Ramos (cell line): Measurements from ENCODE around the gene RASSF3.
"Not testable (repeated sequence)": the region's sequence is repeated elsewhere in the genome, so short reads cannot be mapped to it uniquely, and the experiment has no call there.

Experiments
- in situ Hi-C: fragments of 300-500 bp; cut with MboI; formaldehyde crosslinking; loops from one replicate; pipeline ENCODE4 v1.14.3; 2022; ENCODE audit warnings: low sequenced_read_pairs; ENCODE audit not compliant: unreplicated experiment

The RASSF3 gene

DNA sequence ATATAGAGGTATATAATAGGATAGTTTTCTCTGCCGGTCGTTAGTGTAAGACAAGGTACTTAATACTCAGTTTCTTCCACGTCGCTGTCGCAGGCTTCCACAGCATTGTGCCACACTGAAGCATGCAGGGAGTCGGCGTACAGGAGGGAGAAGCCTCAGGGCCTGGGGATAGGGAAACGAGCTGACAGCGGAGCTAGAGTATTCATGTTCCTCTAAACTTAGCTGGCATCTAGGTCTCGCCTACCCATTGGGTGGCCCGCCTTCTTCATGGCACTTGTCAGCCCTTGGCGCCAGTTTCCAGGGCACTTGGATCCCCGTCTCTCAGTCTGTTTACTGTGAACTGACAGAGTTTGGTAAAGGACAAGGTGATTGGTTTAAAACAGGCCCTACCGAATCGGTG, 75.3 kb downstream of the RASSF3 start:
- in situ Hi-C loops, result no loop called here

DNA sequence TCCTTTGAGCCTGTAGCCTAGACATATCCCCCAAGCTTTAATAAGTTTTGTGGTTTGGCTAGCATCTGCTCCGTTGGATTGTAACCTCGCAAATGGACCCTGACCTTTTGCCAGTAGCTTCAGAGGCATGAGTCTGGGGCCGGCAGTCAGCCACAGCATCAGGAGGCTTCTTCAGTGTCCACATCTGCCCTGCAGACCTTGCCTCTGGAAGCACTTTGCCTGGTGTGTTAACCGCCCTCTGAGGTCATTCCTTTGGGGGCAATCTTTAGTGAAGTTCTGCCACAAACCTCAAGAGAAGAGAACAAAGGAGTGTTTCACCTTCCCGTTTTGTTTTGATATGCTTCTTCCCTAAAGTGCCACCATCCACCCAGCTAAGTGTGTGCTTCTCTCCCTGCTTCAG, 77.5 kb downstream of the RASSF3 start:
- in situ Hi-C loops, result no loop called here

DNA sequence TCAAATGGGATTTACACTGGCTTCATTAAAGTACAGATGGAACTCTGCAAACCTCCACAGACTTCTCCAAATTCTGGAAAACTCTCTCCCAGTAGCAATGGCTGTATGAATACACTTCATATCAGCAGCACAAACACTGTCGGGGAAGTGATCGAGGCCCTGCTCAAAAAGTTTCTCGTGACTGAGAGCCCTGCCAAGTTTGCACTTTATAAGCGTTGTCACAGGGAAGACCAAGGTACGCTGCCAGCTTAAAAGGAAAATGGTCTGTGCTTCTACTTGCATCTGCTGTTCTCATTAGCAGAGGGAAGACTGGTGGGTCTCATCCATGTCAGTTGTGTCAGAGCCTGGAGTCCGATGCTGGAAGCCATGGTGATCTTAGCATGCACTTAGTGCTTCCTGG, 77.9 kb downstream of the RASSF3 start:
- in situ Hi-C loops, result no loop called here

DNA sequence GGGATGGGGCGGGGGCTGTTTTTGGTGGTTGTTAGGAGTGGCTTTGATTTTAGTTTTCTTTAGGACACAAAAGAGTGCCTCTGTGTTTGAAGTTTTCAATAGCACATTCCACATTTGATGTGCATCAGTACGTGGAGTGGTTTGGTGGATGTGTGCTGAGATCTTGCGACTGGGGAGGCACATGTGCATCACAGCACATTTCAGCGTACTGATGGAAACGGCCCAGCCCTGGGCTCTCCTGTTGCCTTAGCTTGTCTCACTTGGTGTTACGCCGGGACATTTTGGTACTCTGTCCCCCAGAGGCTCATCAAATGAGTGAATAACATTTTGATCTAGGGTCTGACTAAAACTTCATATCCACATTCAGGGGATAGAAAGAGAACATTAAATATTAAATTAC, 78.4 kb downstream of the RASSF3 start:
- in situ Hi-C loops, result no loop called here

DNA sequence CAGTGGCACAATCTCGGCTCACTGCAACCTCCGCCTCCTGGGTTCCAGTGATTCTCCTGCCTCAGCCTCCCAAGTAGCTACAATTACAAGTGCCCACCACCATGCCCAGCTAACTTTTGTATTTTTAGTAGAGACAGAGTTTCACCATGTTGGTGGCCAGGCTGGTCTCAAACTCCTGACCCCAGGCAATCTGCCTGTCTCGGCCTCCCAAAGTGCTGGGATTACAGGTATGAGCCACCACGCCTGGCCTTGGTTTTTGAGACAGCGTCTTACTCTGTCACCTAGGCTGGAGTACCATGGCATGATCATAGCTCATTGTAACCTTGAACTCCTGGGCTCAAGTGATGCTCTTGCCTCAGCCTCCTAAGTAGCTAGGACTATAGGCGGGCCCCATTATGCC, 79.9 kb downstream of the RASSF3 start:
- in situ Hi-C loops, result not testable (repeated sequence)

DNA sequence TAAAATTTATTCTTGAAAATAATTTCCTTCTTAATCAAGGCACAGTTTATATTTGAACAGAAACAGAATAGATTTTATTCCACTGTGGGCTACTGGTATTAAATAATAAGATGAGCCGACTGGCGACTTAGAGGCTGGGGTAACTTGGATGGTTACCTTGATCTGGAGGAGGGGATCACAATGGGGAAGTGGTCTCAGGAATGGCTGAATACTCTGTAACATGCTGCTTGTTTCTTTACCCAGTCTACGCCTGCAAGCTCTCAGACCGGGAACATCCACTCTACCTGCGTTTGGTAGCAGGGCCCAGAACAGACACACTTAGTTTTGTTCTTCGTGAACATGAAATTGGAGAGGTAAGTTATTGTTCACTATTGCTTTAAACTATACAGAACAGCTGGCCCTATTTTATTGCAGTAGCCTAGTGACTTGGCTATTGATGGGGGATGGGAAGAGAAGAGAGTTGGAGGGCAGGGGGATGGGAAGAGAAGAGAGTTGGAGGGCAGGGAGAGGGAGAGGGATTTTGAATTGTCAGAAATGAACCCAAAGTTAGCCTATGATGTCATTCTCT, 81.0 kb downstream of the RASSF3 start:
- in situ Hi-C loops, result no loop called here

DNA sequence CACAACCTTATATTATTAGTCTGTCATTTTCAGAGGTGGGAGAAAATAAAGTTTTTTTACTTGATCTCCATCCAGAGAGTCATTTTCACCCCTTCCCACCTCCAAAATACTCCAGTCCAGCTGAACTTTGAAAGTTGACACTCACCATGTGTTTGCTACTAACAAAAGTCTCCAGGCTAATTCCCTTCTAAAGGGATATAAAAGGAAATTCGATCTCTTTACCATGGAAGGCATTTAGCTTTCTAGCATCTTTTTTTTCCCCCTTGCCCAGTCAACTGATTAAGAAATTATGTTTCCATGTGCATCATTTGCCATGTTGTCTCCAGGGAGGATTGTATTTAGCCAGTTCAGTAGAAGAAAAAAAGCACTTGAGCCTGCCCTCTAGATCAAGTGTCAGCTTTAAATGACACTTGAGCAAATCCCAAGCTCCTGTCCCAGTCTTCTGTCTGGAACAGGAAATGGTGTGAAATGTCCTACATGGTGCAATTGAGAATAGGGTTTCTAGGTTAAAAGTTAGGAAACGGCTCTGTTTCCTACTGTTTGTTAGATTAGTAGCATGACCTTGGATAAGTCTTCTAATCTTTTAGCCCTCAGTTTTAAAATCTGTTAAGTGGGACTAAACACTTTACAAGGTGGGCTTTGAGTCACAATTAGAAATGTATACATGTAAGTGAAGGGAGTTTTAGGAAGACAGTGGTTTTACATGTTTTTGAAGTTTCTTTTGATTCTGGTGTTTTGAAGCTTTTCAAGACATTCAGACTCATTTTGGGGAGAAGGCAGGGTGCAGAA, 81.7 kb downstream of the RASSF3 start:
- in situ Hi-C loops, result no loop called here

DNA sequence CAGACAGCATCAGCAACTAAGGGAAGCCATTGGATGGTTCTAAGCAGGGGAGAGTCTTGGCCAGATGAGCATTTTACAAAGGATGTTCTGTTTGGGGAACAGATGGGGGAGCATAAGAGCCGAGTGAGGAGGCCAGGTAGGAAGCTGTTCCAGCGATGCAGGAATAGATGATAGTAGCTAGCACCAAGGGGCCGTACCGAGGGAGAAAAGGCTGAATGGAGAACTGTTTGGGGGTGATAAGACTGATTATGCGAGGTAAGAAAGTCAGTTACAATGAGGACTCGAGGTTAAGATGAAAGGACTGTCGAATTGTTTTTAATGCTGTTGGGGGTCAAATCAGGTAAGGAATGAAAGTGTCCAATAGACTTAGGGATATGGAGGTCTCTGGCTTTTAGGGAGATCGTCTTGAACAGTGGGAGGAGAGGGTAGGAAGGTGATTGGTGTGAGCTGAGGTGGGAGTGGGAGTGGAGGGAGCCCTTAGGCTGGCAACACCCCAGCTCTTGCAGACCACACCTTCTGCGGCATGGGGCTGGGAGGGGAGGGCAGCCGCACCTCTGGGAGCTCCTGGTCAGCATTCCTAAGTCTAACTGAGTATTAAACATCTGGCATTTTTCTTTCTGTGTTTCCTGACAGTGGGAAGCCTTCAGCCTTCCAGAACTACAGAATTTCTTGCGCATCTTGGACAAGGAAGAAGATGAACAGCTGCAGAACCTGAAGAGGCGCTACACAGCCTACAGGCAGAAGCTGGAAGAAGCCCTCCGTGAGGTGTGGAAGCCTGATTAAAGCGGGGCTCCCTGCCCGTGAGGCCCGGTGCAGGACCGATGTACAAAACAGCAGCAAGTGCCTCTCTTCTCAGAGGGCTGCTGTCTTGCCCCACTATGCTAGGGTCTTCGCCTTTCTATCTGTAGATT, 84.1 kb downstream of the RASSF3 start:
- in situ Hi-C loops, result no loop called here

DNA sequence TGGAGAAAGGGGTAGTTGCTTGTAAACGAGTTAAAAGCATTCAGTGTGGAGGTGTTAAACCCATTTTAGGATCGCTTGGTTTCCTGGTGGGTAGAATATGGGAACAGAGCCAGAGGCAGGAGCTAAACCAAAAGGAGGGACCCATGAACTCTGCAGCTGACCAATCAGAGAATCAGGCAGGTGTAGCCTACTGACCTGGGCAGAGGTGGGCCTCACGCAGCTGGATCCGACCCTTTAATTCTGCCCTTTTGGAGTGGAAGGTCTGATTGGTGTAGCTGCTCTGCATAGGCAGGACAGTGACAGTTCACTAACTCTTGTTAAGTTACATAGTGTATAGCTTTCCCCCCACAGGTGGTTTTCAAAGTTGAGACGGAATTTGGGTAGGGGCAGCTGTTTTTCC, 85.3 kb downstream of the RASSF3 start:
- in situ Hi-C loops, result no loop called here

DNA sequence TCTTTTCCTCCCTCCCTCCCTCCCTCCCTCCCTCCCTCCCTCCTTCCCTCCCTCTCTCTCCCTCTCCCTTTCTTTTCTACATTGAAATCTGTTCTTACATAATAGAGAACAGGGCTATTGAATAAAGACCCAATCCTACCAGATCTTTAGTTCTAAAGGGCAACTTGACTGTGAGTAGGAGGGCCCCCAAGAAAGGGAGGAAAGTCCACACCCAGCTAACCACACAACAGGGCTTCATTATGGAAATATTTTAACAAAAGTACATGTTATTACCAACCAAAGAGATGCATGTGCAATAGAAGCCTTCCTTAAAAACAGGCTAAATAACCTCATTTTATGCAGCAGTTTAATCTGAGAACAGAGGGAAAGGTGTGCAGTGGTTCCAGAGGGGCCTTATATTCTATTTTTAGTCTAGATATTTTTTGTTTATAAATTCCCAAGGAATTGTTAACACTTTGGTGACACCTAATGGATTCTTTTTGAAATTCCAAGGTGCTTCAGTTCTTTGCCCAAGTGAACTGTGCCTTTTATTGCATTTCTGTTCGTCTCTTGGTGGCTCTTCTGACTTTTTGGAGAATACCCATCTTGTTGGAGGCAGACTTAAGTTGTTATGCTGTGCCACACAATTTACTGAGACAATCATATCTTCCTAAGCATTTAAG, 85.9 kb downstream of the RASSF3 start:
- in situ Hi-C loops, result no loop called here

DNA sequence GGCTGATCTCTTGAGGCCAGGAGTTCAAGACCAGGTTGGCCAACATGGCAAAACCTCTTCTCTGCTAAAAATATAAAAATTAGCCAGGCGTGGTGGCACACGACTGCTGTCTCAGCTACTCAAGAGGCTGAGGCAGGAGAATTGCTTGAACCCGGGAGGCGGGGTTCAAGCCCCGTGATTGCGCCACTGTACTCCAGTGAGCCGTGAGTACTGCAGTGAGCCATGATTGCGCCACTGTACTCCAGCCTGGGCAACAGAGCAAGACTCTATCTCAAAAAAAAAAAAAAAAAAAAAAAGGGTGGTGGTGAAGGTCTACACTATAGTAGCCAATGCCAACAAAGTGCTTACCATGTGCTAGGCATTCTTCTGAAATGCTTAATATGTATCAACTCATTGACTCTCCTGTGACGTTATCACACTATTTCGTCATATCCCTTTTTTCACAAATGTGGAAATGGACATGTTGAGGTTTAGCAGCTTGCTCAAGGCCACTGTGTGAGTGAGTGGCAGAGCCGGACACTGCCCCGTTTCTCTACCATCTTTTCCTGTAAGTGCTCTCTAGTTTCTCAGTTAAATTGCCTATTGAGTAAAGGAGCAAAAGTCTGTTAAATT, 89.3 kb downstream of the RASSF3 start:
- in situ Hi-C loops, result loop anchor here (5.0 kb wide), 1 partner anchor 142 kb away; no protein-coding TSS in a partner anchor

DNA sequence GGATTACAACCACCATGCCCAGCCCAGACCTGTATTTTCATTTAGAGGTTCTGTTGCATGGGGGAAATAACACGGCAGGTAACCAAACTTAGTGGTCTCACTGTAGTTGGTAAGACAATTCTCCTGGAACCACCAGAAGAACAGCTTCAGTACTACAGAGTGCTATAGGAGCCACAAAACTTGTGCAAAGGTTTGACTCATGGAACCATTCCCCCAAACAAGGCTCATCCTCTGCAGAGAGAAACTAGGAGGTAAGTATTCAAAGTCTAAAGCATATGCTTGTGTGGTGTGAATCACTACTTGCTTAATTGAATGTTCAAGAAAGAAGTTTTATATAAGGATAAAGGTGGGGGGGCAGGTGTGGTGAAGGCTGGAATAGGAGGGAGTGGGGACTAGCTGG, 90.2 kb downstream of the RASSF3 start:
- in situ Hi-C loops, result loop anchor here (5.0 kb wide), 1 partner anchor 143 kb away; no protein-coding TSS in a partner anchor

DNA sequence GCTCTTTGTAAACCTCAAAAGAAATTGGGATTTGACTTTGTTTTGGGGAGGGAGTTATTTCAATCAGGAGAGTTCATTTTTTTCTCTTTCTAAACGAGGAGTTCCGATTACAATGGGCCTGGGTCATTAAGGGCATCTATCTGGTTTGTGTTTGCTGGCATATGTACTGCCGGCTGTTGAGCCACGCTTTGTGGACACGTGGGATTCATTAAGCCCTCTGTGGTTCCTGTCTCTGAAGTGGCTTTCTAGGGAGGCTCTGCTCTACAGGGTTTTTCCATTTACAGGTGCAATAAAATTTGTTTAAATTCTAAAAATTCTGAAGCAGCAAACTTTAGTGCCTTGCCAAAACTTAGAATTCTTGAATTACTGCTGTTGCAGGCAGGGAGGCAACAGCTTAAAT, 91.0 kb downstream of the RASSF3 start:
- in situ Hi-C loops, result loop anchor here (5.0 kb wide), 1 partner anchor 144 kb away; no protein-coding TSS in a partner anchor

DNA sequence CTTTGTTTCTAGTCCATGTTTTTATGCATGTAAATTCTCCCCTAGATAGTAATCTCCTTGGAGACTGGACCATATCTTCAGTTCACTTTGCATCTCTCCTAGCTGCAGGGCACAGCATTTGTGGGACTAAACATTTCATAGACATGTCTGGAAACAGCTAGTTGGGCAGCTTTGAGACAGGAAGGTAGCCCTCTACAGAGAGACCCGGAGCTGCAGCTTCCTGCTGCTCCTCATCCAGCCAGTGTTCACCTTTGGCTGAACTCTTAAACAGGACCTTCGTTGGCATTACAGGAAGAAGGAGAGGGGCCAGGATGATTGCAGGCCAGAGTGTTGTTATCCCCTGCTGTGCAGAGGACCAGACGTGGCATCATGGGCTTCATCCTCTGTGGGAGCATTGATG, 96.0 kb downstream of the RASSF3 start:
- in situ Hi-C loops, result no loop called here

DNA sequence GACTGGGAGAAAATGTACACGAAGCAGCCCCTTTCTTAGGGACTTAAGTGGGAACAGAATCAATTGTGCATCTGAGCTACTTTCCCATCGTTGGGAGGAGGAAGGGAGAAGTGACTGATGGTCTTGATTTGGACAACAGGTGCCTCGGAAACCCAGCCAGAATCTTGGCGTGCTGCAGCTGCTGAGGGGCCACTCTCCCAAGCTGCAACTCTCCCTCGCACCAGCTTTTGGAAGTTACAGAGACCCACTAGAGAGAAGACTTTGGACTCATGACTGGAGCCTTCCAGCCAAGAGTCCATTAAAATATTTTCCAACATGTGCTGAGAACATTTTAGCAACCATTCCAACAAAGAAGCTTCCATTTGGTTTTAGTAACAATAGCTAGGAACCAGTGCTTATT, 96.6 kb downstream of the RASSF3 start:
- in situ Hi-C loops, result no loop called here

DNA sequence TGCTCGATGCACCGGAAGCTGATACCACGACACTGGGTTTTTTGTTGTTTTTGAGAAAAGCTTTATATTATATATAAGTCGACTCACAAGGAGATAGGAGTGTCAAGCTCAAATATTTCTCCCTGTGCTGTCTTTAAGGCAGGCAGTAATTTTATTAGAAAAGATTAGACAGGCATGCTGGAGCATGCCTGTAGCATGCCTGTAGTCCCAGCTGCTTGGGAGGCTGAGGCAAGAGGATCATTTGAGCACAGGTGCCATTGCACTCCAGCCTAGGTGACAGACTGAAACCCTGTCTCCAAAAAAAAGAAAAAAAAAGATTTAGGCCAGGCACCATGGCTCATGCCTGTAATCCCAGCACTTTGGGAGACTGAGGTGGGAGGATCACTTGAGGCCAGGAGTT, 97.1 kb downstream of the RASSF3 start:
- in situ Hi-C loops, result no loop called here

DNA sequence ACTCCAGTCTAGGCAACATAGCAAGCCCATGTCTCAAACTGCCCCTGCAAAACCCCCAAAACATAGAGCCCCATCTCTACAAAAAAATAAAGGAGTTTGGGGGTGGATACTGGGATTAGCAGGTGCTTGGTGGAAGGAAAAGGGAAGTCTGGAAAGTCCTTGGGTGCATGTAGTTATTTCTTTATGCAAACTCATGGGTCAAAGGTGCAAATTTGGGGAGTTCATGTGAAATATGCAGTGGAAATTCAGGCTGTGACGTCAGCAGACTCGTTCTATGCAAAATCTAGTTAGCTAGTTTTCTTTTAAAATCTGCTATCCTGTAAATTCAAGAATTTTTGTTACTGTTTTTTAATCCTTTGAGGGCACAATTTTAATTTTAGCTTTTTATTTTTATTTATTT, 97.6 kb downstream of the RASSF3 start:
- in situ Hi-C loops, result no loop called here

DNA sequence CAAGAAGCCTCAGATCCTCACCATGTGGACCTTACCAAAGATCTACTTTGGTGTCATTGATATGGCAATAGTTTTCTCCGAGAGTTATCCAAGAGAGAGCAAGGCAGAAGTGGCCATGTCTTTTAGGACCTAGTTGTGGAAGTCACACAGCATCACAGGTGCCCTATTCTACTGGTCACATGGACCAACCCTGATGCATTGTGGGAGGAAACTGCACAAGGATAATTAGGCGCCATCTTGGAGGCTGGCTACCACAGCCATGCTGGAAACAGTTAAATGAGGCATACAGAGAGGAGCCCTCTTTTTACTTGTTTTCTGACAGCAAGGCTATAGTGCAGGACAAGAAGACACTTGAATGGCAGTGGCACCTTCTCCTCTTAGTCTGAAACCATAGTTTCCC, 99.1 kb downstream of the RASSF3 start:
- in situ Hi-C loops, result no loop called here

DNA sequence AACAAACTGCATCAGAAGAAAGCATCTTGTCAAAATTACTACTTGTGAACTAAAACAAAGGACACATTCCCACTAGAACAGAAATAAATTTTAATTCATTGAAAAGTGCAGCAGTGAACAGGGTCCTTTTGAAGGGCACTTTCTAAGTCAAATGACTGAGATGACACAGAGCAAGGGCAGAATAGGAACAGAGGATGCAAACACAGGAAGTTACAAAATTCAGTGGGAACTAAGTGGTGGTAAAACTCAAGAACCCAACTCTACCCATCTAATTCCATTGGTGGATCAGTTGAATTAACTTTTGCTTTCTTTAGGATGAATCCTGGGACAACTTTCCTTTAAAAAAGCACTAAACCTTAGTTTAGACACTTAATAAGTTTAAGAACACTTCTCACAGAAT, 103.1 kb downstream of the RASSF3 start:
- in situ Hi-C loops, result no loop called here

DNA sequence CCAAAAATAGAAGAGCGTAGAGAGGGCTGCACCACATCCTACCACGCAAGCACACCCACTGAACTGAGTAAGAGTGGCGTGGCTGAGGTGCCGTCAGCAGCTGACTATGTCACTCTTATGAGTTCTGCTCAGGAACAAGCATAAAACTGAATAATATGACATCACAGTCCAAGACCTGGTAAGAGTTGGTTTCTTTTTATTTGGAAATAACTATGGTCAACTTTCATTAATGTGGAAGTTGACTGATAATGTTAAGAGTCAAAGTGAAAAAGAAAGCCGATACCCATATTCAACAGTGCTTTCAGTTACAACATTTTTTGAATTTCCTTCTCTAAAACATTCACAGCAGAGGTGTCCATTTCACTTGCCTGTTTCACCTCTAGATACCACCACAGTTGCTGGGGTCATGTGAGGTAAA, 104.3 kb downstream of the RASSF3 start:
- in situ Hi-C loops, result no loop called here
